HG03457 (cell line): ENCODE results near the gene GDF7.

Source experiments
- ATAC-seq: cut with Tn5 transposase; IDR thresholded peaks from one replicate; pipeline ENCODE4 v1.9.1; 2021; ENCODE audit warnings: moderate number of reproducible peaks; ENCODE audit not compliant: unreplicated experiment

GDF7 gene

GRCh38 chr2:20671036-20671735, 4.2 kb downstream of the GDF7 start:
- ATAC-seq: no peak

GRCh38 chr2:20671736-20672080, 4.8 kb downstream of the GDF7 start:
- no peak for ATAC-seq

- ATAC-seq: no peak
Measured at GRCh38 chr2:20672201-20672951, 5.4 kb downstream of the GDF7 start.

GRCh38 chr2:20673686-20674308, 6.9 kb downstream of the GDF7 start:
- no peak for ATAC-seq

GRCh38 chr2:20674309-20674965, 7.5 kb downstream of the GDF7 start:
- ATAC-seq: no peak

GRCh38 chr2:20674974-20675679, 8.2 kb downstream of the GDF7 start:
- no peak for ATAC-seq

- ATAC-seq: peak; percentile 43
Measured at GRCh38 chr2:20675701-20676352, 8.9 kb downstream of the GDF7 start.

GRCh38 chr2:20676353-20677215, 9.6 kb downstream of the GDF7 start:
- peak; percentile 82 for ATAC-seq

- ATAC-seq: peak; percentile 18
Measured at GRCh38 chr2:20677301-20678085, 10.5 kb downstream of the GDF7 start.

GRCh38 chr2:20678086-20678395, 11.1 kb downstream of the GDF7 start:
- ATAC-seq: no peak

GRCh38 chr2:20678780-20679179, 11.8 kb downstream of the GDF7 start:
- ATAC-seq: no peak

- ATAC-seq: no peak
Measured at GRCh38 chr2:20680744-20681375, 13.9 kb downstream of the GDF7 start.

GRCh38 chr2:20682167-20682920, 15.4 kb downstream of the GDF7 start:
- no peak for ATAC-seq

GRCh38 chr2:20684581-20685063, 17.7 kb downstream of the GDF7 start:
- no peak for ATAC-seq

GRCh38 chr2:20687260-20687832, 20.4 kb downstream of the GDF7 start:
- no peak for ATAC-seq

- no peak for ATAC-seq
Measured at GRCh38 chr2:20689428-20690264, 22.7 kb downstream of the GDF7 start.
